ENCODE data around the gene JAKMIP1.

- TF ChIP-seq CTCF (IDR thresholded peaks at IDR 0.05; ENCODE audit: low read length) (no peak), EZH2 (optimal IDR thresholded peaks at IDR 0.05; ENCODE audit: low read depth, low read length) (no peak)
Observed at GRCh38 chr4:6002926-6003325, 197.4 kb downstream of the JAKMIP1 start.

Measured in MM.1S (cell line).